GM12892 (cell line): ENCODE results near the gene ELL3.
"Not testable (repeated sequence)": the region's sequence is repeated elsewhere in the genome, so short reads cannot be mapped to it uniquely, and the experiment has no call there.

ENCODE experiments used
- DNase-seq: peaks from one replicate; pipeline ENCODE4 v3.0.0; 2011; ENCODE audit not compliant: insufficient read length
- FAIRE-seq: peaks from 2 replicates; lab custom pipeline; 2011; peaks lifted over from hg19 to GRCh38; lab: Jason Lieb, UNC
- POLR2A ChIP-seq: IDR thresholded peaks from 2 replicates; pipeline ENCODE4 v1.6.1; 2011; ENCODE audit warnings: low read depth, low read length, control low read depth
- POLR2AphosphoS5 ChIP-seq: IDR thresholded peaks from 2 replicates; pipeline ENCODE4 v1.6.1; 2011; ENCODE audit warnings: low read depth, low read length, control low read depth
- TAF1 ChIP-seq: IDR thresholded peaks from 2 replicates; pipeline ENCODE4 v1.6.1; 2011; ENCODE audit warnings: low read depth, mild to moderate bottlenecking, control low read depth, low read length, borderline replicate concordance

The ELL3 gene

GRCh38 chr15:43776101-43776717 lies 557 bp downstream of the ELL3 start:
- no peak for TF ChIP-seq POLR2A
- TF ChIP-seq TAF1: 0 out of 2 replicates have a peak, but pooled peaks have one; percentile 22
- no peak; the same call in 1 of the 2 replicates for TF ChIP-seq POLR2AphosphoS5
- DNase-seq: peak; percentile 47

GRCh38 chr15:43775411-43775965 lies 1.3 kb downstream of the ELL3 start:
- DNase-seq: no peak
- no peak for FAIRE-seq
- TF ChIP-seq TAF1 (no peak), POLR2AphosphoS5 (no peak), POLR2A (no peak)

More at GRCh38 chr15:43776101-43776717, 557 bp downstream of the ELL3 start:
- FAIRE-seq: peak; percentile 95

GRCh38 chr15:43774062-43774461 lies 2.7 kb downstream of the ELL3 start:
- DNase-seq (no peak), FAIRE-seq (no peak)
- no peak for TF ChIP-seq POLR2AphosphoS5
- TF ChIP-seq POLR2A: no peak
- TF ChIP-seq TAF1: no peak

GRCh38 chr15:43772624-43773023 lies 4.1 kb downstream of the ELL3 start:
- no peak for TF ChIP-seq POLR2A
- no peak for TF ChIP-seq POLR2AphosphoS5
- no peak for TF ChIP-seq TAF1
- FAIRE-seq: no peak
- DNase-seq: no peak

GRCh38 chr15:43771816-43772215 lies 5.0 kb downstream of the ELL3 start:
- no peak for TF ChIP-seq TAF1
- TF ChIP-seq POLR2AphosphoS5: peak; percentile 22; the same call in 1 of the 2 replicates
- DNase-seq (no peak), FAIRE-seq (no peak)

- DNase-seq (no peak), FAIRE-seq (peak; percentile 33)
- TF ChIP-seq POLR2AphosphoS5 (no peak), POLR2A (no peak), TAF1 (no peak)
Measured at GRCh38 chr15:43769584-43770228, 7.1 kb downstream of the ELL3 start.

GRCh38 chr15:43763819-43764446 lies 12.8 kb downstream of the ELL3 start:
- no peak for TF ChIP-seq POLR2A
- TF ChIP-seq TAF1: no peak
- DNase-seq (no peak), FAIRE-seq (no peak)

GRCh38 chr15:43762824-43763223 lies 13.9 kb downstream of the ELL3 start:
- FAIRE-seq: peak; percentile 50
- TF ChIP-seq TAF1 (no peak), POLR2A (no peak), POLR2AphosphoS5 (no peak)
- no peak for DNase-seq

GRCh38 chr15:43751885-43752284 lies 24.9 kb downstream of the ELL3 start:
- TF ChIP-seq TAF1: no peak
- TF ChIP-seq POLR2AphosphoS5: no peak
- no peak for TF ChIP-seq POLR2A
- no peak for DNase-seq
- no peak for FAIRE-seq

- DNase-seq: no peak
- peak; percentile 51 for FAIRE-seq
- TF ChIP-seq POLR2AphosphoS5 (no peak), TAF1 (no peak), POLR2A (no peak)
Measured at GRCh38 chr15:43749690-43750345, 26.9 kb downstream of the ELL3 start.

- no peak for TF ChIP-seq TAF1
- TF ChIP-seq POLR2A: no peak
- TF ChIP-seq POLR2AphosphoS5: no peak
- no peak for DNase-seq
- no peak for FAIRE-seq
Measured at GRCh38 chr15:43748376-43748775, 28.4 kb downstream of the ELL3 start.

GRCh38 chr15:43746903-43747309 lies 29.9 kb downstream of the ELL3 start:
- FAIRE-seq: peak; percentile 57
- DNase-seq: not testable (repeated sequence)
